Fibroblast of skin of scalp (primary cell): ENCODE results near the gene ANKS1A.
"Not testable (repeated sequence)": the region's sequence is repeated elsewhere in the genome, so short reads cannot be mapped to it uniquely, and the experiment has no call there.

Source experiments
- DNase-seq: peaks from one replicate; pipeline ENCODE4 v3.0.0-alpha.2; 2013

The ANKS1A gene

DNA sequence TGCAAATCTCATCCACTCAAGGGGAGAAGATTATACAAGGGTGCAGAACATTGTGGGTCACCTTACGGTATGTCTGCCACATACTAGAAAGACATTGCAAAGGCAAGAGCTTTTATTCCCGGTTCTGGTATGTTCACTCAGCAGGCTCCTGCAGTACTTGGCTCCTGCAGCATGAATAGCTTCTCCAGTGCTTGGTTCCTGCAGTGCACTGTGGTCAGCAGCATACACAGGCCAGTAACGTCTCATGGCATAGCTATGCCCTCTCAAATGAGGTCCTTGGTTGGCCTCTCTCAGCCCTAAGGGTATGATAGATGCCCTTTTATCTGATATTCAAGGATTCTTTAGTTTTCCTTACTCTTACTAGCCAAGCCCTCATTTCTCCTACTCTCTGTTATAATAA, 239.4 kb downstream of the ANKS1A start:
- peak; percentile 55 for DNase-seq

DNA sequence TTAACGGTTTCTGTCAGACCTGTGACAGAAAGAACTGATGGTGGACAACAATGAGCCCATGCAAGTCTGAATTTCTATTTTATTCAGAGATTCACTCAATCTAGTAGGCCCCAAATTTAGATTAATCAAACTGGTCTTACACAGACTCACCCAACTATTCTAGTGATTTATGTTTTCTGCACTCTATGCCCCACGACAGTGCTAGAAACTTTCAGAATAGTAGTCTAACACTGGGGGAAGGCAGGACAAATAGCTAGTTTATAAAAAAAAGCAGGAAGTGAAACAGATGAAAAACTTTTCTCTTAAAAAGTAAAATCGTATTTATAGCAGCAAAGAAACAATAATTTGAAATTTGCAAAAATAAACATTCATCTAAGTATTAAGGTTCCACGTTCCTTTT, 247.1 kb downstream of the ANKS1A start:
- no peak for DNase-seq

DNA sequence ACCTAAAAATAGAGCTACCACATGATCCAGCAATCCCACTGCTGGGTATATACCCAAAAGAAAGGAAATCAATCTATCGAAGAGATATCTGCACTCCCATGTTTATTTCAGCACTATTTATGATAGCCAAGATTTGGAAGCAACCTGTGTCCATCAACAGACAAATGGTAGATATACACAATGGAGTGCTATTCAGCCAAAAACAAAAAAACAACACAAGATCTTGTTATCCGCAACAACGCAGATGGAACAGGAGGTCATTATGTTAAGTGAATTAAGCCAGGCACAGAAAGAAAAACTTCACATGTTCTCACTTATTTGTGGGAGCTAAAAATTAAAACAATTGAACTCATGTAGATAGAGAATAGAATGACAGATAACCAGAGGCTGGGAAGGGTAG, 249.1 kb downstream of the ANKS1A start:
- not testable (repeated sequence) for DNase-seq

DNA sequence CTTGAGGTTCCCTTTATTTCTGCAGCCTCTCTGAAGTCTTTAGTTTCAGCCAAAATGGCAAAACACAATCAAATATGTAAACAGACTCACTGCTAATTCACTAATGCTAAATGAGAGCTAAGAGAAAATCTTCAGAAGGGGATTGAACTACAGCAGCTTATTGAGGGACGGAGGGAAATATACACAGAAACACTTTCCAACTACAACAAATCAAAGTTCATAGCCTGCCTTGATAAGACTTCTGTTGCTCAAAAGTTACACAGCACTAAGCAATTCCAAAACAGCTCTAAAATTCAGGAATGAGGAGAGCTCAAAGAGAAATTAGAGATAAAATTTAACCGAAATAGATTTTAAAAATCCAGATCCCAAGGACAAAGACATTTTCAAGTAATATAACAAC, 250.4 kb downstream of the ANKS1A start:
- DNase-seq: no peak

DNA sequence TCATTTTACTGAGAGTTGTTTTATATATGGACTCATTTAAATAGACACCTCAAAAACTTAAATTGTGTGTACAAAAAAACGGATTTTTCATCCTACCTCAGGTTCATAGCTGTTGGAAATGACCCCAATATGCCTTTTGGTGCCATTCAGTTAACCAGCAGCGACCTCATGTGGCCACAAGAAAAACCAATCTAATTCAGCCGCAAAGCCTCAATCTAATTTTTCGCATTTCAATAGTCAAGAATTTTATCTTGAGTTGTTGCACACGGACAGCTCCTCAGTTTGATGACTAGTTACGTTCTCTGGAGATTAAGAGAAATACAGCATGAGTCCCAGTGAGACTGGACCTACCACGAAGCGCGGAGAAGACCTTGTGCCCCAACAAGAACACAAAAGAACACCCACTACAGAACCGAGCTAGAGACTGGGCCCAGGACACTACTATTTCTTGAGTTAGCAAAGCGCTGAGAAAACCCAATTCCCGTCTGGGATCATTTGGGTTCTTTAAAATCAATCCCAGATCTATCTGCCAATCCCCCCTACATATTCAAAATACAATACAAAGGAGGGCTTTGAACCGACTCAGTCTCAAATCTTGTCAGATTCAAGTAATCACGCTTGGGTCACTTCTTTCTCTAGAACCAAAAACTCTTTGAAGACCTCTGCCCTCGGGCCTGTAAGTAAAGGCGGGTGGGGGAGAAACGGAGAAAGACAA, 251.0 kb downstream of the ANKS1A start:
- peak; percentile 79 for DNase-seq

DNA sequence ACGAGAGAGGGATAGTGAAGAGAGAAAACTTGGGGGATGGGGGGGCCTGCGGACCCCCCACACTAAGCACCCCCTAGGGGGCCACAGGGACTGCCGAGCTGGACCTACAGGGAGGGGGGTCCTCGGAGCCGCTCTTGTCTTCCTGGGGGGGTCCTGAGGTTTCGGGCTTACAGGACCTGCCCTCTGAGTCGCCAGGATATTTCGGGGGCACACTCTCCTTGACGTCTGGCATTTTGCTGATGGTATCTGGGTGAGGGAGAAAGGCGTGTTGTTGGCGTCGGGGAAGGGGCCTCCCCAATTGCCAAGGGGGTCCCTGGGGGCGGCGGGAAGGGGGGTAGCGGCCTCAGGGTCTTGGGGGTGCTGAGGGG, 251.6 kb downstream of the ANKS1A start:
- no peak for DNase-seq
